DND-41 (cell line): ENCODE measurements around the gene SH3TC2.

Source experiments
- EZH2 ChIP-seq: IDR thresholded peaks from 3 replicates; pipeline ENCODE4 v1.6.1; 2012; ENCODE audit warnings: borderline replicate concordance, low read depth, mild to moderate bottlenecking, moderate library complexity, low read length, inconsistent platforms; ENCODE audit not compliant: severe bottlenecking
- TF ChIP-seq, protein P1 (sequence below): IDR thresholded peaks from 2 replicates; pipeline ENCODE4 v1.5.1; 2012; ENCODE audit warnings: borderline replicate concordance, low read length, moderate library complexity, mild to moderate bottlenecking; ENCODE audit not compliant: poor library complexity, severe bottlenecking; ENCODE audit errors: extremely low read depth

GRCh38 chr5:149011728-149012127 lies 51.1 kb downstream of the SH3TC2 start:
- TF ChIP-seq EZH2 = no peak
- TF ChIP-seq, protein P1, sequence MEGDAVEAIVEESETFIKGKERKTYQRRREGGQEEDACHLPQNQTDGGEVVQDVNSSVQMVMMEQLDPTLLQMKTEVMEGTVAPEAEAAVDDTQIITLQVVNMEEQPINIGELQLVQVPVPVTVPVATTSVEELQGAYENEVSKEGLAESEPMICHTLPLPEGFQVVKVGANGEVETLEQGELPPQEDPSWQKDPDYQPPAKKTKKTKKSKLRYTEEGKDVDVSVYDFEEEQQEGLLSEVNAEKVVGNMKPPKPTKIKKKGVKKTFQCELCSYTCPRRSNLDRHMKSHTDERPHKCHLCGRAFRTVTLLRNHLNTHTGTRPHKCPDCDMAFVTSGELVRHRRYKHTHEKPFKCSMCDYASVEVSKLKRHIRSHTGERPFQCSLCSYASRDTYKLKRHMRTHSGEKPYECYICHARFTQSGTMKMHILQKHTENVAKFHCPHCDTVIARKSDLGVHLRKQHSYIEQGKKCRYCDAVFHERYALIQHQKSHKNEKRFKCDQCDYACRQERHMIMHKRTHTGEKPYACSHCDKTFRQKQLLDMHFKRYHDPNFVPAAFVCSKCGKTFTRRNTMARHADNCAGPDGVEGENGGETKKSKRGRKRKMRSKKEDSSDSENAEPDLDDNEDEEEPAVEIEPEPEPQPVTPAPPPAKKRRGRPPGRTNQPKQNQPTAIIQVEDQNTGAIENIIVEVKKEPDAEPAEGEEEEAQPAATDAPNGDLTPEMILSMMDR = no peak
